ENCODE data around the gene TCEA3.

GRCh38 chr1:23417570-23417969, 7.0 kb downstream of the TCEA3 start:
- TF ChIP-seq POLR2A (IDR thresholded peaks at IDR 0.05; ENCODE audit: low read depth, low read length), result no peak
- no peak for TF ChIP-seq TAF1 (IDR thresholded peaks at IDR 0.05; ENCODE audit: borderline replicate concordance, low read depth, low read length)
